DOHH2 (cell line): Measurements from ENCODE around the gene FBXO42.

ENCODE experiments used
- H3F3A ChIP-seq: fragments of 200-600 bp; sonication (generic), shearing (Covaris generic); 2 replicates; pipeline ENCODE4 v1.6.0; 2016; ENCODE audit warnings: antibody characterized with exemption, mild to moderate bottlenecking; ENCODE audit not compliant: control insufficient read depth, insufficient read depth
- H3K27ac ChIP-seq: fragments of 200-600 bp; sonication (generic); 2 replicates; pipeline ENCODE4 v1.5.1; 2014; ENCODE audit warnings: low read depth, mild to moderate bottlenecking, low read length, moderate library complexity
- H3K27me3 ChIP-seq: fragments of 200-600 bp; sonication (generic); 2 replicates; pipeline ENCODE4 v1.6.1; 2014; ENCODE audit warnings: mild to moderate bottlenecking, low read length, mixed read lengths; ENCODE audit not compliant: control insufficient read depth
- H3K36me3 ChIP-seq: fragments of 200-600 bp; sonication (generic); 2 replicates; pipeline ENCODE4 v1.6.1; 2014; ENCODE audit warnings: mild to moderate bottlenecking, low read length, moderate library complexity, mixed read lengths; ENCODE audit not compliant: control insufficient read depth
- H3K4me1 ChIP-seq: fragments of 200-600 bp; sonication (generic); 2 replicates; pipeline ENCODE4 v1.6.1; 2014; ENCODE audit warnings: mild to moderate bottlenecking, low read length, mixed read lengths; ENCODE audit not compliant: control insufficient read depth
- H3K4me2 ChIP-seq: fragments of 200-600 bp; sonication (generic); 2 replicates; pipeline ENCODE4 v1.6.0; 2014; ENCODE audit warnings: mild to moderate bottlenecking, low read length, moderate library complexity
- H3K4me3 ChIP-seq: fragments of 200-600 bp; sonication (generic); 2 replicates; pipeline ENCODE4 v1.5.1; 2014; ENCODE audit warnings: mild to moderate bottlenecking, low read length, mixed read lengths
- H3K79me2 ChIP-seq: fragments of 200-600 bp; sonication (generic); 2 replicates; pipeline ENCODE4 v1.6.1; 2014; ENCODE audit warnings: mild to moderate bottlenecking, low read length, mixed read lengths; ENCODE audit not compliant: control insufficient read depth
- H3K9me2 ChIP-seq: fragments of 200-600 bp; sonication (generic); replicated peaks from 2 replicates; pipeline ENCODE4 v1.6.1; 2014; ENCODE audit warnings: mild to moderate bottlenecking, low read length, mixed read lengths; ENCODE audit not compliant: control insufficient read depth
- H3K9me3 ChIP-seq: fragments of 200-600 bp; sonication (generic); 2 replicates; pipeline ENCODE4 v1.6.1; 2014; ENCODE audit warnings: antibody characterized with exemption, low read length, mixed read lengths; ENCODE audit not compliant: control insufficient read depth, insufficient read depth
- H4K20me1 ChIP-seq: fragments of 200-600 bp; sonication (generic); 2 replicates; pipeline ENCODE4 v1.6.0; 2014; ENCODE audit warnings: low read depth, mild to moderate bottlenecking, antibody characterized with exemption, low read length, moderate library complexity; ENCODE audit not compliant: control insufficient read depth, insufficient read depth
- EZH2phosphoT487 ChIP-seq: fragments of 200-600 bp; sonication (generic); IDR thresholded peaks from 2 replicates; pipeline ENCODE4 v1.6.1; 2017; ENCODE audit warnings: borderline replicate concordance, mild to moderate bottlenecking, antibody characterized with exemption, low read length, moderate library complexity, mixed read lengths
- TF ChIP-seq, protein P1 (sequence below): fragments of 200-600 bp; sonication (generic); IDR thresholded peaks from one replicate; pipeline ENCODE4 v1.5.1; 2014; ENCODE audit warnings: antibody characterized with exemption, mild to moderate bottlenecking, low read depth, low read length; ENCODE audit not compliant: poor library complexity, severe bottlenecking

FBXO42 gene

DNA sequence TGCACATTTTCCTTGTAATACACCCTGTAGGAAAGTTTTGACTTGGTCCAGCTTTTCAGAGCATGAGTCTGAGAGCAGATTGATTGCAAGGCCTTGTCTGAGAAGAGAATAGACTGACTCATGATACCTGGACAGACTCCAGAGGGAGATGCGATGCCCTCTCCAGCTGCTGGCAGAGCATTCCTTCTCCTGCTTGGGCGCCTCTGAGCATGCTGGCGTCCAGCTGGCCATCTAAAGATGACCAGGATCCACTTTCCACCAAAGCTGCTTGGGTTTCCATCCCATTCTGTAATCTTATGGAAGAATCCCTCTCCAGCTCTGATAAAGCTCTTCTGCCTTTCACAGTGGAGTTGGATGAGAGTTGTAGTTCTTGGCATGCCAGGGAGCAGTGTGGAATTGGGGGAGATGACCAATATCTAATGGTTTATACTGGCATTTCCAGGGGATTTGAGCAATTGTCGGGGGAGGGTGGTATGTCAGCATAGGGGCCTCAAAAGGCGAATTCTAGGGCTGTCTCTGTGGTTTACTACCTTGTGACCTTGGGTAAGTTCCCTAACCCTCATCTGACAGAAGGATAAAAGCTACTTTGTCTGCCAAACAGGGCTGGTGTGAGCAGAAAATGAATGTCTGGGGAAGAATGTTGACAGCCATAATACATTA lies 34.3 kb upstream of the FBXO42 start:
- H3K9me2 ChIP-seq = no peaks in the 10 kb centered on the region
- H3F3A ChIP-seq = peaks cover 7% of the 10 kb centered on the region; the same call in 1 of the 2 replicates
- peaks cover 46% of the 10 kb centered on the region for H4K20me1 ChIP-seq
- H3K4me1 ChIP-seq = peaks cover 53% of the 10 kb centered on the region
- peaks cover 35% of the 10 kb centered on the region for H3K36me3 ChIP-seq
- TF ChIP-seq EZH2phosphoT487 = no peak
- TF ChIP-seq, protein P1, sequence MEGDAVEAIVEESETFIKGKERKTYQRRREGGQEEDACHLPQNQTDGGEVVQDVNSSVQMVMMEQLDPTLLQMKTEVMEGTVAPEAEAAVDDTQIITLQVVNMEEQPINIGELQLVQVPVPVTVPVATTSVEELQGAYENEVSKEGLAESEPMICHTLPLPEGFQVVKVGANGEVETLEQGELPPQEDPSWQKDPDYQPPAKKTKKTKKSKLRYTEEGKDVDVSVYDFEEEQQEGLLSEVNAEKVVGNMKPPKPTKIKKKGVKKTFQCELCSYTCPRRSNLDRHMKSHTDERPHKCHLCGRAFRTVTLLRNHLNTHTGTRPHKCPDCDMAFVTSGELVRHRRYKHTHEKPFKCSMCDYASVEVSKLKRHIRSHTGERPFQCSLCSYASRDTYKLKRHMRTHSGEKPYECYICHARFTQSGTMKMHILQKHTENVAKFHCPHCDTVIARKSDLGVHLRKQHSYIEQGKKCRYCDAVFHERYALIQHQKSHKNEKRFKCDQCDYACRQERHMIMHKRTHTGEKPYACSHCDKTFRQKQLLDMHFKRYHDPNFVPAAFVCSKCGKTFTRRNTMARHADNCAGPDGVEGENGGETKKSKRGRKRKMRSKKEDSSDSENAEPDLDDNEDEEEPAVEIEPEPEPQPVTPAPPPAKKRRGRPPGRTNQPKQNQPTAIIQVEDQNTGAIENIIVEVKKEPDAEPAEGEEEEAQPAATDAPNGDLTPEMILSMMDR = no peak
- peaks cover 96% of the 10 kb centered on the region for H3K79me2 ChIP-seq
- peak overlapping the region; percentile 52 for H3K4me2 ChIP-seq
- no peaks in the 10 kb centered on the region for H3K27me3 ChIP-seq
- H3K27ac ChIP-seq = peak overlapping the region; percentile 17; the same call in 1 of the 2 replicates
- no peaks in the 10 kb centered on the region for H3K9me3 ChIP-seq
- H3K4me3 ChIP-seq = peak overlapping the region; percentile 11

DNA sequence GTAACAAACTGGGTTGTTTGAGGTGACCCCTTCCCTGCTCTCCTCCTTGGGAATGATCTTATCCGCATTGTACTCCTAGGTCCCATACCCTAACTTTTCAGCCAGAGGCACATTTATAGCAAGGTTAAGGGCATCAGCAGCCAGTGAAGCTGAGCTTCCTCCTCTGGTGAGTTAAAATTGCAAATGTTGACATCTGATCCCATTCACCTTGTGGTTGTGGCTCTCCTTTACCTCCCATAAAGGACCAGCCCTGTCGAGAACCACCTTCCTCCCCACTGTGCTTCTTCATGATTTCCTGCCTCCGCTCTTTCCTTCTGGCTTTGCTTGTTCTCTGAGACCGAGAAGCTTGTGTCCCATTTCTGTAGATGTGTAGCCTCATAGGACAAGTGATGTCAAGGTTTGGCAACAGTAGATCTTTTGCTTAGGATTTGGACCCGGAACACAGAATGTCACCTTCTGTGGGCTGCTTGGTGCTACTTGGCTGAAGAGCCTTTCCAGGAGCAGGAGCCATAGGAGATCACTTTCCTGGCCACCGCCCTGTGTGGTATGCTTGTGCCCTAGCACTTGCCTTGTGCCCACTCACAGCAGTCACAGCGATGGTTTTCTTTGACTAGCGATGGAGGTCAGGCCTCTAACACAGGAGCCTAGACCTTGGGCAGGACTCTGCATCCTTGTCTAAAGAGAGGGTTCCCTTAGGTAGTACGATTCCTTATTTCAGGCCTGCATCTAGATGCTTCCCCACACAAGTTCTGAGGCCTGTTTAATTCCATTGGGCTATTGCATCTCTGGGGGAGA lies 33.6 kb upstream of the FBXO42 start:
- no peaks in the 10 kb centered on the region for H3K9me2 ChIP-seq
- no peaks in the 10 kb centered on the region for H3K9me3 ChIP-seq
- H3K27me3 ChIP-seq = no peaks in the 10 kb centered on the region
- peaks cover 96% of the 10 kb centered on the region for H3K79me2 ChIP-seq
- peaks cover 7% of the 10 kb centered on the region; the same call in 1 of the 2 replicates for H3F3A ChIP-seq
- TF ChIP-seq, protein P1 = no peak
- TF ChIP-seq EZH2phosphoT487 = no peak
- peaks cover 39% of the 10 kb centered on the region for H4K20me1 ChIP-seq
- H3K4me2 ChIP-seq = peak overlapping the region; percentile 52
- H3K27ac ChIP-seq = no peak overlapping the region
- H3K4me1 ChIP-seq = peaks cover 49% of the 10 kb centered on the region
- H3K36me3 ChIP-seq = peaks cover 30% of the 10 kb centered on the region
- no peak overlapping the region for H3K4me3 ChIP-seq

DNA sequence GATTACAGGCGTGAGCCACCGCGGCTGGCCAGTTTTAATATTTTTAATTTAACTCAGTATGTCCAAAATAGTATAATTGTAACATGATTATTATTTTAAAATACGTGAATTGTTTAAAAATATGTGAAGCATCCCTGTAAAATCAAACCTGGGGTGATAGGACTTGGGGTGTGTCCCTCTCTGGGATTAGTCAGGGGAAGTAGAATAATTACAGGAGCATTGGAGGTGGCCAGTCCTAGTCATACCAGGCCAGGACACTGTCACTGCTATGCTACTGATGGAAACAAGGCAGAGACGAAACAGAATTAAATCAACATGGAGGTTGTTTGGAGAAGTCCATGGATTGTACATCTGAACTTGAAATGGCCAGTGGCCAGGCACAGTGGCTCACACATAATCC lies 31.6 kb upstream of the FBXO42 start:
- H3K4me2 ChIP-seq = no peak overlapping the region
- no peaks in the 10 kb centered on the region for H3K27me3 ChIP-seq
- peaks cover 7% of the 10 kb centered on the region; the same call in 1 of the 2 replicates for H3F3A ChIP-seq
- TF ChIP-seq EZH2phosphoT487 = no peak
- TF ChIP-seq, protein P1 = no peak
- H4K20me1 ChIP-seq = peaks cover 34% of the 10 kb centered on the region
- peaks cover 26% of the 10 kb centered on the region for H3K36me3 ChIP-seq
- peaks cover 44% of the 10 kb centered on the region for H3K4me1 ChIP-seq
- H3K4me3 ChIP-seq = no peak overlapping the region
- H3K27ac ChIP-seq = no peak overlapping the region
- H3K79me2 ChIP-seq = peaks cover 98% of the 10 kb centered on the region
- no peaks in the 10 kb centered on the region for H3K9me2 ChIP-seq
- H3K9me3 ChIP-seq = no peaks in the 10 kb centered on the region
